HepG2 (cell line): Measurements from ENCODE around the gene TNP1. TPM values are rescaled to one million over a fixed set of nuclear protein-coding genes. Genes with fewer than 3 reads are reported as not detected.

Source experiments
- ATAC-seq: fragments of 200-7000 bp; cut with Tn5 transposase; 3 replicates; pipeline ENCODE4 v1.9.1; 2020; ENCODE audit warnings: mild to moderate bottlenecking, moderate library complexity
- BruUV-seq: library from RNA; stranded (reverse); fragments of 400-500 nt; replicated peaks from 2 replicates; lab custom pipeline; 2021; lab: Mats Ljungman, UMichigan
- CTCF ChIA-PET: fragments of 300-600 bp; formaldehyde crosslinking; extraction: SDS; loops from one replicate; lab custom pipeline; 2021; ENCODE audit warnings: low total read pairs, inconsistent platforms, low intra/inter-chr PET ratio; lab: Yijun Ruan, JAX
- POLR2A ChIA-PET: fragments of 350-600 bp; sonication (Branson Sonifier 250); formaldehyde crosslinking; loops from one replicate; lab custom pipeline; 2020; ENCODE audit warnings: antibody characterized with exemption, inconsistent platforms; lab: Yijun Ruan, JAX
- DNase-seq: peaks from one replicate; pipeline ENCODE4 v3.0.0-alpha.2; 2015; ENCODE audit warnings: low spot score
- FAIRE-seq: peaks from 3 replicates; lab custom pipeline; 2011; peaks lifted over from hg19 to GRCh38; lab: Jason Lieb, UNC
- H2AFZ ChIP-seq: one replicate; pipeline ENCODE4 v1.6.1; 2011; ENCODE audit warnings: low read length, inconsistent platforms
- H3K27ac ChIP-seq: fragments of 300-600 bp; 3 replicates; pipeline ENCODE4 v1.8.0; 2011; ENCODE audit warnings: mixed run types, mild to moderate bottlenecking, mixed read lengths, low read length, inconsistent platforms; ENCODE audit not compliant: insufficient read depth; ENCODE audit errors: extremely low read length
- H3K27me3 ChIP-seq, 2 experiments: fragments of 200-600 bp in 1 of 2; 2 replicates in 1 of 2; 3 replicates in 1 of 2; pipeline versions ENCODE4 v1.6.0 to v1.8.0; 2011; ENCODE audit warnings: low read length in 2 of 2, mild to moderate bottlenecking in 2 of 2, moderate library complexity in 2 of 2, inconsistent platforms in 1 of 2; ENCODE audit not compliant: insufficient read depth in 2 of 2, control insufficient read depth in 1 of 2
- H3K36me3 ChIP-seq, 2 experiments: fragments of 200-600 bp in 1 of 2; replicated peaks in 1 of 2; 2 replicates in 1 of 2; 3 replicates in 1 of 2; pipeline versions ENCODE4 v1.5.1 to v1.8.0; 2011; ENCODE audit warnings: low read length in 2 of 2, inconsistent platforms in 1 of 2; ENCODE audit not compliant: insufficient read depth in 2 of 2, control insufficient read depth in 1 of 2
- H3K4me1 ChIP-seq: 2 replicates; pipeline ENCODE4 v1.5.1; 2012; ENCODE audit warnings: low read length, inconsistent platforms; ENCODE audit not compliant: insufficient read depth
- H3K4me2 ChIP-seq: 2 replicates; pipeline ENCODE4 v1.6.0; 2011; ENCODE audit warnings: low read depth, low read length, inconsistent platforms
- H3K4me3 ChIP-seq, 3 experiments: fragments of 200-600 bp in 1 of 3; sonication (generic), shearing (Covaris generic) in 1 of 3; replicated peaks in 1 of 3; 2 replicates each; pipeline ENCODE4 v1.5.1; 2011 to 2016; ENCODE audit warnings: low read length in 3 of 3, inconsistent platforms in 2 of 3, low read depth in 2 of 3, mild to moderate bottlenecking in 2 of 3, control low read depth in 1 of 3, mixed read lengths in 1 of 3; ENCODE audit not compliant: insufficient read depth in 1 of 3
- H3K79me2 ChIP-seq: one replicate; pipeline ENCODE4 v1.6.1; 2011; ENCODE audit warnings: low read length, inconsistent platforms; ENCODE audit not compliant: insufficient read depth
- H3K9ac ChIP-seq: 2 replicates; pipeline ENCODE4 v1.6.0; 2011; ENCODE audit warnings: mild to moderate bottlenecking, low read depth, low read length, inconsistent platforms; ENCODE audit not compliant: insufficient read depth
- H3K9me3 ChIP-seq: 2 replicates; pipeline ENCODE4 v1.5.1; 2012; ENCODE audit warnings: mild to moderate bottlenecking, low read length
- H4K20me1 ChIP-seq: 2 replicates; pipeline ENCODE4 v1.6.0; 2011; ENCODE audit warnings: inconsistent platforms, mild to moderate bottlenecking, low read length, moderate library complexity; ENCODE audit not compliant: insufficient read depth
- DR1 ChIP-seq: sonication (generic); formaldehyde crosslinking; IDR thresholded peaks from 2 replicates; pipeline ENCODE4 v1.8.0; 2021; ENCODE audit warnings: mild to moderate bottlenecking, missing genetic modification reagents, inconsistent platforms
- ELF4 ChIP-seq: sonication (generic); formaldehyde crosslinking; IDR thresholded peaks from 2 replicates; pipeline ENCODE4 v1.5.0; 2020; ENCODE audit warnings: missing genetic modification reagents, mild to moderate bottlenecking, moderate library complexity, borderline replicate concordance
- GABPA ChIP-seq, 2 experiments: IDR thresholded peaks; 2 replicates each; pipeline ENCODE4 v1.6.1; 2011 to 2016; ENCODE audit warnings: low read depth in 2 of 2, low read length in 1 of 2, missing biosample characterization in 1 of 2, missing genetic modification characterization in 1 of 2
- MAZ ChIP-seq, 2 experiments: sonication (generic) in 1 of 2; formaldehyde crosslinking in 1 of 2; IDR thresholded peaks; 2 replicates each; pipeline versions ENCODE4 v1.5.0 to v1.6.1; 2012 to 2020; ENCODE audit warnings: low read depth in 2 of 2, mild to moderate bottlenecking in 2 of 2, borderline replicate concordance in 1 of 2, improper control_type of control experiment in 1 of 2, low read length in 1 of 2, missing genetic modification reagents in 1 of 2, moderate library complexity in 1 of 2
- RARG ChIP-seq: sonication (generic); formaldehyde crosslinking; IDR thresholded peaks from 2 replicates; pipeline ENCODE4 v1.4.0; 2020; ENCODE audit warnings: low read depth, mild to moderate bottlenecking, missing genetic modification reagents
- RCOR2 ChIP-seq: IDR thresholded peaks from 2 replicates; pipeline ENCODE4 v1.6.1; 2016; ENCODE audit warnings: missing biosample characterization, missing genetic modification reagents
- SETDB1 ChIP-seq: sonication (generic); formaldehyde crosslinking; IDR thresholded peaks from 2 replicates; pipeline ENCODE4 v1.5.1; 2020; ENCODE audit warnings: missing genetic modification reagents, mild to moderate bottlenecking, borderline replicate concordance
- XBP1 ChIP-seq: sonication (generic); formaldehyde crosslinking; IDR thresholded peaks from 2 replicates; pipeline ENCODE4 v1.5.0; 2020; ENCODE audit warnings: missing genetic modification reagents
- ZBTB7A ChIP-seq: sonication (generic); formaldehyde crosslinking; IDR thresholded peaks from 2 replicates; pipeline ENCODE4 v1.8.0; 2022; ENCODE audit warnings: mild to moderate bottlenecking, missing genetic modification reagents
- ZNF264 ChIP-seq: sonication (generic); formaldehyde crosslinking; IDR thresholded peaks from 2 replicates; pipeline ENCODE4 v1.4.0; 2020; ENCODE audit warnings: missing genetic modification reagents
- ZNF577 ChIP-seq: sonication (generic); formaldehyde crosslinking; IDR thresholded peaks from 2 replicates; pipeline ENCODE4 v1.4.0; 2020; ENCODE audit warnings: mild to moderate bottlenecking, low read depth, missing genetic modification reagents, borderline replicate concordance
- in situ Hi-C: cut with HindIII; loops from 2 replicates; pipeline ENCODE4 v1.10.0; 2017; ENCODE audit warnings: low pct_unique_long_range_greater_than_20kb; ENCODE audit not compliant: extremely low pct_ligation_motif_present
- intact Hi-C: fragments of 100-400 bp; cut with micrococcal nuclease; formaldehyde crosslinking; loops from one replicate; pipeline ENCODE4 v1.10.0; 2022; ENCODE audit not compliant: unreplicated experiment
- polyA plus RNA-seq, 8 experiments: library from polyadenylated mRNA; depleted of rRNA in 3 of 8; stranded (reverse) in 7 of 8; unstranded in 1 of 8; fragments of >200 nt; fragmentation: Illumina TruSeq in 4 of 8; extraction: Trizol in 4 of 8; gene quantifications; 2 replicates each; pipeline versions ENCODE4 v1.2.1 to v1.2.3, GENCODE V29; 2011 to 2016; ENCODE audit warnings: low read depth in 4 of 8, missing spikeins in 1 of 8, mixed read lengths in 1 of 8; ENCODE audit not compliant: insufficient read depth in 1 of 8
- total RNA-seq, 5 experiments: library from RNA; depleted of rRNA; stranded (reverse); fragments of >200 nt; fragmentation: Illumina TruSeq; extraction: Trizol; gene quantifications; 2 replicates each; pipeline ENCODE4 v1.2.3, GENCODE V29; 2016; ENCODE audit warnings: low read depth in 1 of 5
- TF ChIP-seq, protein P1 (sequence below): sonication (generic); formaldehyde crosslinking; conservative IDR thresholded peaks from 2 replicates; pipeline ENCODE4 v1.4.0; 2020; ENCODE audit warnings: missing genetic modification reagents
- TF ChIP-seq, protein P2 (sequence below): sonication (generic); formaldehyde crosslinking; IDR thresholded peaks from 2 replicates; pipeline ENCODE4 v1.4.0; 2020; ENCODE audit warnings: missing genetic modification reagents
- TF ChIP-seq, protein P3 (sequence below): fragments of 450-650 bp; IDR thresholded peaks from 2 replicates; pipeline ENCODE4 v1.6.1; 2016
- TF ChIP-seq, protein P4 (sequence below): sonication (generic); formaldehyde crosslinking; IDR thresholded peaks from 2 replicates; pipeline ENCODE4 v1.4.0; 2020; ENCODE audit warnings: missing genetic modification reagents

Gene TNP1
- total and polyA plus RNA-seq, 2 of the 13 experiments (the other 11 are each of a cell fraction or from before 2014, with no cell fraction given) = not detected

DNA sequence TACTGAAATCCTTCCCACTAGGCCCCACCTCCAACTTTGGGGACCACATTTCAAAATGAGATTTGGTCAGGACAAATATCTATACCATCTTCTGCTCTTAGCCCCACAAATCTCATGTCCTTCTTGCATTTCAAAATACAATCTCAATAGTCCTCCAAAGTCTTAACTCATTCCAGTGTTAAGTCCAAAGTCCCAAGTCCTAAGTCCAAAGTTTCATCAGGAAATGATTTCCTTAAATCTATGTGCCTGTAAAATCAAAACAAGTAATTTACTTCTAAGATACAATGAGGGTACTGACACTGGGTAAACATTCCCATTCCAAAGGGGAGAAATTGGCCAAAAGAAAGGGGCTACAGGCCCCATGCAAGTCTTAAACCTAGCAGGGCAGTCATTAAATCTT lies 40.5 kb upstream of the TNP1 start:
- no peaks in the 10 kb centered on the region for H4K20me1 ChIP-seq
- H3K4me3 ChIP-seq = no peak overlapping the region
- H2AFZ ChIP-seq = no peak overlapping the region
- POLR2A ChIA-PET = no interaction called here
- DNase-seq (no peak), ATAC-seq (no peak), FAIRE-seq (no peak)
- H3K36me3 ChIP-seq = no peaks in the 10 kb centered on the region
- H3K79me2 ChIP-seq = no peaks in the 10 kb centered on the region
- BruUV-seq = no TSS peak
- H3K27ac ChIP-seq = no peak overlapping the region
- TF ChIP-seq, protein P1, sequence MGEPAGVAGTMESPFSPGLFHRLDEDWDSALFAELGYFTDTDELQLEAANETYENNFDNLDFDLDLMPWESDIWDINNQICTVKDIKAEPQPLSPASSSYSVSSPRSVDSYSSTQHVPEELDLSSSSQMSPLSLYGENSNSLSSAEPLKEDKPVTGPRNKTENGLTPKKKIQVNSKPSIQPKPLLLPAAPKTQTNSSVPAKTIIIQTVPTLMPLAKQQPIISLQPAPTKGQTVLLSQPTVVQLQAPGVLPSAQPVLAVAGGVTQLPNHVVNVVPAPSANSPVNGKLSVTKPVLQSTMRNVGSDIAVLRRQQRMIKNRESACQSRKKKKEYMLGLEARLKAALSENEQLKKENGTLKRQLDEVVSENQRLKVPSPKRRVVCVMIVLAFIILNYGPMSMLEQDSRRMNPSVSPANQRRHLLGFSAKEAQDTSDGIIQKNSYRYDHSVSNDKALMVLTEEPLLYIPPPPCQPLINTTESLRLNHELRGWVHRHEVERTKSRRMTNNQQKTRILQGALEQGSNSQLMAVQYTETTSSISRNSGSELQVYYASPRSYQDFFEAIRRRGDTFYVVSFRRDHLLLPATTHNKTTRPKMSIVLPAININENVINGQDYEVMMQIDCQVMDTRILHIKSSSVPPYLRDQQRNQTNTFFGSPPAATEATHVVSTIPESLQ (CRISPR knock-in tag) = no peak
- TF ChIP-seq RCOR2 (CRISPR knock-in tag) (no peak), XBP1 (CRISPR knock-in tag) (no peak), RARG (CRISPR knock-in tag) (no peak), DR1 (CRISPR knock-in tag) (no peak), ELF4 (CRISPR knock-in tag) (no peak), ZBTB7A (CRISPR knock-in tag) (no peak), ZNF577 (CRISPR knock-in tag) (no peak), MAZ (IDR thresholded peaks at IDR 0.05; ENCODE audit: borderline replicate concordance, low read depth, low read length) (no peak), MAZ (CRISPR knock-in tag; IDR thresholded peaks at IDR 0.05; ENCODE audit: low read depth) (no peak), GABPA (IDR thresholded peaks at IDR 0.05; ENCODE audit: low read depth, low read length) (no peak), GABPA (CRISPR knock-in tag; IDR thresholded peaks at IDR 0.05; ENCODE audit: low read depth) (no peak), ZNF264 (CRISPR knock-in tag) (no peak), SETDB1 (CRISPR knock-in tag) (no peak)
- TF ChIP-seq, protein P2, sequence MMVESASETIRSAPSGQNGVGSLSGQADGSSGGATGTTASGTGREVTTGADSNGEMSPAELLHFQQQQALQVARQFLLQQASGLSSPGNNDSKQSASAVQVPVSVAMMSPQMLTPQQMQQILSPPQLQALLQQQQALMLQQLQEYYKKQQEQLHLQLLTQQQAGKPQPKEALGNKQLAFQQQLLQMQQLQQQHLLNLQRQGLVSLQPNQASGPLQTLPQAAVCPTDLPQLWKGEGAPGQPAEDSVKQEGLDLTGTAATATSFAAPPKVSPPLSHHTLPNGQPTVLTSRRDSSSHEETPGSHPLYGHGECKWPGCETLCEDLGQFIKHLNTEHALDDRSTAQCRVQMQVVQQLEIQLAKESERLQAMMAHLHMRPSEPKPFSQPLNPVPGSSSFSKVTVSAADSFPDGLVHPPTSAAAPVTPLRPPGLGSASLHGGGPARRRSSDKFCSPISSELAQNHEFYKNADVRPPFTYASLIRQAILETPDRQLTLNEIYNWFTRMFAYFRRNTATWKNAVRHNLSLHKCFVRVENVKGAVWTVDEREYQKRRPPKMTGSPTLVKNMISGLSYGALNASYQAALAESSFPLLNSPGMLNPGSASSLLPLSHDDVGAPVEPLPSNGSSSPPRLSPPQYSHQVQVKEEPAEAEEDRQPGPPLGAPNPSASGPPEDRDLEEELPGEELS (CRISPR knock-in tag) = no peak
- TF ChIP-seq, protein P3, sequence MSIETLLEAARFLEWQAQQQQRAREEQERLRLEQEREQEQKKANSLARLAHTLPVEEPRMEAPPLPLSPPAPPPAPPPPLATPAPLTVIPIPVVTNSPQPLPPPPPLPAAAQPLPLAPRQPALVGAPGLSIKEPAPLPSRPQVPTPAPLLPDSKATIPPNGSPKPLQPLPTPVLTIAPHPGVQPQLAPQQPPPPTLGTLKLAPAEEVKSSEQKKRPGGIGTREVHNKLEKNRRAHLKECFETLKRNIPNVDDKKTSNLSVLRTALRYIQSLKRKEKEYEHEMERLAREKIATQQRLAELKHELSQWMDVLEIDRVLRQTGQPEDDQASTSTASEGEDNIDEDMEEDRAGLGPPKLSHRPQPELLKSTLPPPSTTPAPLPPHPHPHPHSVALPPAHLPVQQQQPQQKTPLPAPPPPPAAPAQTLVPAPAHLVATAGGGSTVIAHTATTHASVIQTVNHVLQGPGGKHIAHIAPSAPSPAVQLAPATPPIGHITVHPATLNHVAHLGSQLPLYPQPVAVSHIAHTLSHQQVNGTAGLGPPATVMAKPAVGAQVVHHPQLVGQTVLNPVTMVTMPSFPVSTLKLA = no peak
- TF ChIP-seq, protein P4, sequence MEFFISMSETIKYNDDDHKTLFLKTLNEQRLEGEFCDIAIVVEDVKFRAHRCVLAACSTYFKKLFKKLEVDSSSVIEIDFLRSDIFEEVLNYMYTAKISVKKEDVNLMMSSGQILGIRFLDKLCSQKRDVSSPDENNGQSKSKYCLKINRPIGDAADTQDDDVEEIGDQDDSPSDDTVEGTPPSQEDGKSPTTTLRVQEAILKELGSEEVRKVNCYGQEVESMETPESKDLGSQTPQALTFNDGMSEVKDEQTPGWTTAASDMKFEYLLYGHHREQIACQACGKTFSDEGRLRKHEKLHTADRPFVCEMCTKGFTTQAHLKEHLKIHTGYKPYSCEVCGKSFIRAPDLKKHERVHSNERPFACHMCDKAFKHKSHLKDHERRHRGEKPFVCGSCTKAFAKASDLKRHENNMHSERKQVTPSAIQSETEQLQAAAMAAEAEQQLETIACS (CRISPR knock-in tag) = no peak
- no peak overlapping the region for H3K4me2 ChIP-seq
- CTCF ChIA-PET = no interaction called here
- in situ Hi-C loops = no loop called here
- H3K4me1 ChIP-seq = no peaks in the 10 kb centered on the region
- H3K9ac ChIP-seq = no peak overlapping the region
- H3K27me3 ChIP-seq = no peaks in the 10 kb centered on the region
- intact Hi-C loops = no loop called here
- 0 out of 2 replicates have a peak, but pooled peaks cover 5% of the 10 kb centered on the region for H3K9me3 ChIP-seq
